DMS114 treated with DMSO at 0.1 percent for 48 hours (cell line): Measurements from ENCODE around the gene DNMBP.

Experiments
- DNase-seq: peaks from one replicate; lab custom pipeline; 2025; ENCODE audit not compliant: unreplicated experiment; lab: John Stamatoyannopoulos, UW

Gene DNMBP, protein sequence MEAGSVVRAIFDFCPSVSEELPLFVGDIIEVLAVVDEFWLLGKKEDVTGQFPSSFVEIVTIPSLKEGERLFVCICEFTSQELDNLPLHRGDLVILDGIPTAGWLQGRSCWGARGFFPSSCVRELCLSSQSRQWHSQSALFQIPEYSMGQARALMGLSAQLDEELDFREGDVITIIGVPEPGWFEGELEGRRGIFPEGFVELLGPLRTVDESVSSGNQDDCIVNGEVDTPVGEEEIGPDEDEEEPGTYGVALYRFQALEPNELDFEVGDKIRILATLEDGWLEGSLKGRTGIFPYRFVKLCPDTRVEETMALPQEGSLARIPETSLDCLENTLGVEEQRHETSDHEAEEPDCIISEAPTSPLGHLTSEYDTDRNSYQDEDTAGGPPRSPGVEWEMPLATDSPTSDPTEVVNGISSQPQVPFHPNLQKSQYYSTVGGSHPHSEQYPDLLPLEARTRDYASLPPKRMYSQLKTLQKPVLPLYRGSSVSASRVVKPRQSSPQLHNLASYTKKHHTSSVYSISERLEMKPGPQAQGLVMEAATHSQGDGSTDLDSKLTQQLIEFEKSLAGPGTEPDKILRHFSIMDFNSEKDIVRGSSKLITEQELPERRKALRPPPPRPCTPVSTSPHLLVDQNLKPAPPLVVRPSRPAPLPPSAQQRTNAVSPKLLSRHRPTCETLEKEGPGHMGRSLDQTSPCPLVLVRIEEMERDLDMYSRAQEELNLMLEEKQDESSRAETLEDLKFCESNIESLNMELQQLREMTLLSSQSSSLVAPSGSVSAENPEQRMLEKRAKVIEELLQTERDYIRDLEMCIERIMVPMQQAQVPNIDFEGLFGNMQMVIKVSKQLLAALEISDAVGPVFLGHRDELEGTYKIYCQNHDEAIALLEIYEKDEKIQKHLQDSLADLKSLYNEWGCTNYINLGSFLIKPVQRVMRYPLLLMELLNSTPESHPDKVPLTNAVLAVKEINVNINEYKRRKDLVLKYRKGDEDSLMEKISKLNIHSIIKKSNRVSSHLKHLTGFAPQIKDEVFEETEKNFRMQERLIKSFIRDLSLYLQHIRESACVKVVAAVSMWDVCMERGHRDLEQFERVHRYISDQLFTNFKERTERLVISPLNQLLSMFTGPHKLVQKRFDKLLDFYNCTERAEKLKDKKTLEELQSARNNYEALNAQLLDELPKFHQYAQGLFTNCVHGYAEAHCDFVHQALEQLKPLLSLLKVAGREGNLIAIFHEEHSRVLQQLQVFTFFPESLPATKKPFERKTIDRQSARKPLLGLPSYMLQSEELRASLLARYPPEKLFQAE (N-terminal part only)

DNA sequence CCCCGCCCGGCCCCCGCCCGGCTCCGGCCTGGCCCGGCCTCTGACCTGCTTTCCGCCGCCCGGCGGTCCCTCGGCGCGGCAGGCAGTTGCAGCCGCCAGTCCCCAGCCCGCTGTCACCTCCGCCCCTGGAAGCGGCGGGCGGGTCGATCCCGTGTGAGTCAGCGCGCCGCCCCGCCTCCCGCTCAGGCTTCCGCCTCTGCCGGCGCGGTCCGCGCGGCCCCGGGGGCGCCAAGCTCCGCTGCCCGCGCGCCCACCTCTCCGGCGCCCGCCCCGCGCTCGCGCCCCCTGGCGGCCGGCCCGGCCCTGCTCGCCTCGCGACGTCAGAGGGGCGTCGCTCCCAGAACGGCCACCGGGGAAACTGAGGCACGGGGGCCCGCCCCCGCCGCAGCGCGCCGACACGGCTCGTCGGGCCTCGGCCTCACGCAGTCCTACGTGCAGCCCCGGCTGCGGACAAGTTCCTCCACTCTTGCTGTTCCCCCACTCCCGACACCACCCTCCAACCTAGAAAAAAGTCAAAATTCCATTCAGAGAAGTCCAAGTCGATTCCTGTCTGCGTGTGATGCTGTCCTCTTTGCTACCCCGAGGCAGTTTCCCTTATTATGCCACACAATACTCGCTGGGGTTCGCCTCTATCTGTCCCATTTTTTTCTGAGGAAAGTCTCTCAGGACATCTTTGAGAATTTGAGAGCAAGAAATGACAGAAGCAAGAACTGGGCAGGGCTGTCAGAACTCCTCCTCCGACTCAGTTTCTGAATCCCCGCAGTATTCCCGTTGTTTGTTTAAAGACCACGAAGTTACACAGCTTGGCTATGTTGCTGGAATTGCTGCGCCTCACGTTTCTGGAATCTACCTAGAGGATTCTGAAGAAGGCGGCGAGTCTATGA lies at the start of gene DNMBP:
TSS of gene DNMBP (minus strand) at position 155 of the 884 bp plus-strand sequence. CDS start 37,823 bp downstream, outside the sequence.
- DNase-seq = peak; percentile 64

DNA sequence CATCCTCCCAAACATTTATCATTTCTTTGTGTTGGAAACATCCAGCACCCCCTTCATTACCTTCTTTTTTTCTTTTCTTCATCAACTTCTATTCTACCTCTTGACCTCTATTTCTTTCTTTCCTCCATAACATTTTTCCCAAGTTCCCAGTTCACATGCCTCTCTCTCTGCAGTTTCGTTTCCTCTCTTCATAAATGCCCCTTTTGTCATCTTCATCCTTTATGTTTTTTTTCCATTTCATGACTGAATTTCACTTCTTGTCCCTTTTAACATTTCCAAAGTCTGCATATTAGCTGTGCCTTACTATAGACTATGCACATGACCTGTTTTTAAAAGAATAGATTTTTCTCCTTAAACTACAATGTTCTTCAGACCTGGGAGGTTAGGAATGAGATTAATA lies 48.2 kb upstream of the DNMBP start:
- DNase-seq = no peak

DNA sequence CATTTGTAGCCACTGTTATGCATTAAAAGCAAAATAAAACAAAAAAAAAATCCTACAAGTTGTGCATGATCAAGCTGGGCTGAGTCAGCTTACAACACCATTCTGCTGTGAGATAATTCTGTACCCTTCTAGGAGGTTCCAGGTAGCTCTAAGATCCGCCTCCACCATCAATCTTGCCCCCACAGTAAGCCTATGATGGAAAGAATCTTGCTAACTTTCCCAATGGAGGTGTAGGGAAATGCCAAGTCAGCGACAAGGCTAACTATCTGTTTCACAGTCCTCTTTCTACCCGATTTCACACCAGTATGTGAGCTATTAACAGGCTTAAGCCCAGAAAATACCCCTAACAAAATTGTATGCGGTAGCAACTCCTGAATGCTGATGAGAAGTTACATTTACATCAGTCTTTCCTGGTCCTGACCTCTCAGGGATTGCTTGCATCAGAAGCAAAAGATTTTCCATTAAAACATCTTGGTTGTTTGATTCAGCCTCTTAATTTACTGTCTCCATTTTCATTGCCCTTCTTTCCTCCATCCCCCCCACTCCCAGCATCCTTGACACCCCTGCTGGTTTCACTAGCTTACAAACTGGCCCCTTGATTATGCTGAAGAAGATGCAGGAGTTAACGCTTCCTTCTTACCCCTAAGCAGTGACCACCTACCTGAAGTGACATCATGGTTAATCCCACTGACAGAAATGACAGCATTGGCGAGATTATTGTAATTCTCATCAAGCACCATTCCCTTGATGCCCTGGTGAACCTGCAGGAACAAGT lies 44.1 kb upstream of the DNMBP start:
- DNase-seq = no peak

DNA sequence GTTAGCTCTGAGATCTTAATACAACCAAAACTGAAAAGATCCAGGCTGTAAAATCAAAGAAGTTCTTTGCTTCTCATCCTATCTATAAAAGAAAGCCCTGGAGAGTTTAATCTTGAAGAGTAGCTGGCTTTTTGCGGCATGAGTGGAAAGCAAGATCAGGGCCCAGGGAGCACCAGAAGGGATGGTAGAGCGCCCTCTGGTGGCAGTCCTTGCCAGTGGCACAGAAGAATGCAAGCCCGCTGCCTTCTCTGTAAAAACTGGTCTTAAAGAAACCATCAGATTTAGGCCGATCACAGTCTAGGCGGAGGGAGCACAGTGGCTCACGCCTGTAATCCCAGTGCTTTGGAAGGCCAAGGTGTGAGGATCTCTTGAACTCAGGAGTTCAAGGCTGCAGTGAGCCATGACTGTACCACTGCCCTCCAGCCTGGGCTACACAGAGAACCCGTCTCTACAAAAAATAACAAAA lies 36.3 kb upstream of the DNMBP start:
- peak; percentile 58 for DNase-seq

DNA sequence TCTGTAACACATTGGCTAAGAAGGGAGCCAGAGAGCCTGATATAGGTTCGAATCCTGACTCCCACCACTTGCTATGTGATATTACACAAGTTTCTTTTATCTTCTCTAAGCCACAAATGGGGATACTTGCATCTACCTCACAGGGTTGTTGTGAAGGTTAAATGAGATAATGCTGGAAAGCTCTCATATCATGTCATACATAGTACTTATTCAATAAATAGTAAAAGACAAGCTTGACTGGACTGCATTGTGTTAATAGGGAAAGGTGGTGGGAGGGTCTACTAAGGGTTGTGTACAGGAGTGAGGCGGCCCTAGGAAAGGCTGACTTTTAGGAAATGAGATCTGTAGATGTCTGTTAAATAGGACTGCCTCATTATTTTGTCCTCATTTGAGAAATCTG lies 35.8 kb upstream of the DNMBP start:
- DNase-seq = no peak

DNA sequence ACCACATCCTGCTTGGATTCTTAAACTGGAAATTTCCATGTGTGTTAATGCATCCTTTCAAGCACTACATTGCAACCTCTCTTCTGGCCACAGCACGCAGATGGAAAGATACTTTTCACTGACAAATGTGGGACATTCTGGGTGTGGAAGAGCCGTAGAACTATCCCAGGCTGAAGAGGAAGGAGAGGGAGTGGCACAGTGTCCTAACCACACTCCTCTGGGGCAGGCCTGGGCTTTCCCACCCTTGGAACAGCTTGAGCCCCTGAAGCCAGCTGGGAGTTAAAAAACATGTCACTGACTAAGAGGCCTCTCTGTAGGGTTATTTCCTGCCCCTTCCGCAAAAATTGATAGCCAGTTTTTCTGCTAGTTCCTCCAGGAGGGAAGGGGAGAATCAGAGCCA lies 34.0 kb upstream of the DNMBP start:
- DNase-seq = no peak

DNA sequence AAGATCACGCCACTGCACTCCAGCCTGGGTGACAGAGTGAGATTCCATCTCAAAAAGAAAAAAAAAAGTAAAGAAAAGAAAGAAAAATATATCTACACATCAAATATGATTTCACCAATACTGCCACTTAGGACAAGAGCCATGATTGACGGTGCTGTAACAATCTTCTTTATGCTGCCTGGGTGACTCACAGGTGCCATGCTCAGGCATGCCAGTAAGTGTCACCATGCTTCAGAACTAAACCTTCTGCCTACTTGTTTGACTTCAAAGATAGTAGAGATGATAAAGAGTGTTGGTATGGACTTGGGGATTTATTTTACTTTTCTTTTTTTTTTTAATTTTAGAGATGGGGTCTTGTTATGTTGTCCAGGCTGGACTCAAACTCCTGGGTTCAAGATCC lies 33.6 kb upstream of the DNMBP start:
- DNase-seq = no peak

DNA sequence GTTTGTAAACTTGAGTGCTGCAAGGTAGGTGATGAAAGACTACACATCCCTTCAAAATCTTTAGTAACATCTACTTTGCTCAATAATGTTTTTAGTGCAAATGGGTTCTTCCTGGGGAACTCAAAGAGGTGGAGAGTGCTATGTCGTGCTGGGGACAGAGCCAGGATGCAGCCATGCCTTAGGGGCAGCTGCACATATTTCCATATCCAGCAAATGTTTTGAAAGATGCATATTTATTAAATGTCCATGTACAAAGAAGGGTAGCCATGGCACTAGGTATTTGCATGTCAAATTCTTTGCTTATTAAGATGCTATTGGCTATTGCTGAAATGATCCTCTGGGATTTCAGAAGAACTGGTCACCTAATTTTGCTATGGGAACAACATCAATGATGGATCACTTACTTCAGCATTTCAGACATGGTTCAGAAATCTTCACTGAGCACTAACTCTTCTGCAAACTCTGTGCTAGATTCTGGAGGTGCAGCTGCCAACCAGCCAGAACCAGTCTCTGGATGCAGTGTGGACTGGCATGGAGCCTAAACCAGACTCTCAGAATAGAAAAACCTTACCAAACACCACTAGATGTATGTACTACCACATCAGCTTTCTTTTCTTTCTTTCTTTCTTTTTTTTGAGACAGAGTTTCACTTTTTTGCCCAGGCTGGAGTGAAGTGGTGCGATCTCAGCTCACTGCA lies 31.7 kb upstream of the DNMBP start:
- no peak for DNase-seq

DNA sequence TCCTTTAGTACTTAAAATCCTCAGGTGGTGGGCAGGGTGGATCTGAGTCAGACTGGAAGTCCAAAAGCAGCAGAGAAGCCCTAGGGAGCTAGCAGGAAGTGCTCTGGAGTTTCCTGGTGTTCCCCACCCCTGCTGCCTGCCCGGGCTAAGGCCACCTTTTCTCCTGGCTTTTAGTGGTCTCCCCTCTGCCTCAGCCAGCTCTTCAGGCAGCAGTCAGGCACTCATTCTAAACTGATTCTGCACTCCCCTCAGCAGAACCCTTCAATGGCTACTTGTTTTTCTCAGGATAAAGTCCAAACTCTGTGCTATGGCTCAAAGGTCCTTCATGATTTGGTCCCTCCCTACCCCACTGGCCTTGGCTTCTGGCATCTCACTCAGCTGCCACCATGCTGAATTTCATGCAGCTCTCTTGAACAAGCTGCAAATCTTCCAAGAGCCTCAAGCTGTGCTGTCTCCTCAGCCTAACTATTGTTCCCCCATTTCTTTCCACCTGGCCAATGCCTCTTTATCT lies 28.9 kb upstream of the DNMBP start:
- no peak for DNase-seq

DNA sequence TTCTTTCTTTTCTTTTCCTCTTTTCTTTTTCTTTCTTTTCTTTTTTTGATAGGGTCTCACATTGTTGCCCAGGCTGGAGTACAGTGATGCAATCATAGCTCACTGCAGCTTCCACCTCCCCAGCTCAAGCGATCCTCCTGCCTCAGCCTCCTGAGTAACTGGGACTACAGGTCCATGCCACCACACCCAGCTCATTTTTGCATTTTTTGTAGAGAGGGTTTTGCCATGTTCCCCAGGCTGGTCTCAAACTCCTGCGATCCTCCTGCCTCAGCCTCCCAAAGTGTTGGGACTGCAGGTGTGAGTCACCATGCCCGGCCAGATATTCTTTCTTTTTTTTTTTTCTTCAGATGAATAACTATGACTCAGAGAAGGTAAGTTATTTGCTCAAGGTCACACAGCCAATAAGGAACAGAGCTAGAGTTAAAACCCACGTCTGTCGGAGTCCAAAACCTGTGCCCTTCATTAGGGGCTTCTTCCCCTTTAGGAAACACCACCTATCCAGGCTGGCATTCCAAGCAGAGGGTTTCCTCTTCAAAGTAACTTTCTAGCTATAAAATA lies 28.1 kb upstream of the DNMBP start:
- no peak for DNase-seq

DNA sequence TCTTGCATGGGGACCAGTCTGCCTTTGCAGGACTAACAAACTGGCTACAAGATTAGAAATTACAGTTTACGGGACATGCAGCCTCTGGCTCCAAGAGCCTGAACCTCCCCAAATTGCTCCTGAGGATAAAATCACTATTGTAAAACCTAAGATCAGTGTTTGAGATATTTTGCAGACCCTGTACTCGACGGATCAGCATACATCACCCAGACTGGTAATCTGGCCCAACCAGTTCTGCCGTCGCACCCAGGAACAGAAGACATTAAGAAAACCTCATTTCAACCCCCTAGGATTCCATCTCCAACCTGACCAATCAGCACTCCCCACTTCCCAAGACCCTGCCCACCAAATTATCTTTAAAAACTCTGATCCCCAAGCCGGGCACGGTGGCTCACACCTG lies 27.1 kb upstream of the DNMBP start:
- no peak for DNase-seq

DNA sequence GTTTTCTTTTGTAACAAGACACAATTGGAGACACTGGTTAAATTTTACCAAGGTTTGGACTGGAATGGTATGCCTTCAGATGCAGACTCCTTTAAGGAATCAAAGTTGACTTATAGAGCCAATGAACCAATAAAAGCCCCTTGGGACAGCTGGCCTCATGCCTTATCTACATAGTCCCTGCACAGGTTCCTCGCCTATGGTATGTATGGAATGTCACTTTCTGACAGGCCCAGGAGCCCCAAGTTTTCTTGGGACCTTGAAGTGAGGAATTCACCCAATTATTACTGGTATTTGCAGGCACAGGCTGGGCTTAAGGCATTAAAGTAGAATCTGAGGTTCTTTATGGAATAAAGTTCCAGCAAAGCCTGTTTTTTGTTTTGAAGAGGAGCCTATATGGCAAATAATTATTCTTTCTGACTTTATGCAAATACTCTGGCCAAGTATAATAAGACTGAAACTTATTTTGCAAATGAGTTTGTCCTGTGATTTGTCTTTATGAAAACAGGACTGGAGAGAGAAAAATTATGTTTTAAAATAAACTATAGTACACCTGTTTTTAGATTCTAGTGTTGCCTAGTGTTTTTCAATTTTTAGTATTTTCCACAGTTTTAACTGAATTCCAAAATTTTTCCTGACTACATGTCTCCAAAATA lies 24.1 kb upstream of the DNMBP start:
- DNase-seq = no peak

DNA sequence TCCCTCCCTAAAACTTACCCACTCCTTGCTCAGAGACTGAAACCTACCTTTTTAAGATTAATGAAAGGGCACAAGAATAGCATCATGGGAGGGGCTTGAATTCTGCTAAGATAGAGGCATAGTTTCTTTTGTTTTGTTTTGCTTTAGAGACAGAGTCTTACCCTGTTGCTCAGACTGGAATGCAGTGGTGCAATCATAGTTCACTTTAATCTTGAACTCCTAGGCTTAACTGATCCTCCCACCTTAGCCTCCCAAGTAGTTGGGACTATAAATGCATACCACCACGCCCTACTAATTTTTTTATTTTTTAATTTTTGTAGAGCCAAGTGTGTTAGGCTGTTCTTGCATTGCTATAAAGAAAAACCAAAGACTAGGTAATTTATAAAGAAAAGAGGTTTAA lies 17.7 kb upstream of the DNMBP start:
- DNase-seq = no peak

DNA sequence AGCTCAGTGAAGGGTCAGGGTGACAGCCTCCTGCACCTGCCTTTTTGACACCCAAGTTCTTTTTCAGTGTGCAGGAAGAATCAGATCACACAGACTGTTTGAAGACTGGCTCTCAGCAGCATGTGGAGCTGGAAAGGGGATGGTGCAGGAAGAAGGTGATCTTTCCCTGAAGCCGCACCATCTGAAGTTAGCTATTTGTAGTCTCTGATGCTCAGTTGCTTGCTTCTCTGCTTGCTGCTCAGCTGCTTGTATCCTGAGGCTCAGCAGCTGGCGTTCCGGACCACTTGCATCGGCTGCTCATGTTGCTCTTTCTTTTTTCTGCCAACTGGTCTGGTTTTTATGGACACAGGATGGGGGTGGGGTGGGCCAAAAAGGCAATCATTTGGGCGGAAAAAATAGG lies 15.8 kb upstream of the DNMBP start:
- DNase-seq = no peak

DNA sequence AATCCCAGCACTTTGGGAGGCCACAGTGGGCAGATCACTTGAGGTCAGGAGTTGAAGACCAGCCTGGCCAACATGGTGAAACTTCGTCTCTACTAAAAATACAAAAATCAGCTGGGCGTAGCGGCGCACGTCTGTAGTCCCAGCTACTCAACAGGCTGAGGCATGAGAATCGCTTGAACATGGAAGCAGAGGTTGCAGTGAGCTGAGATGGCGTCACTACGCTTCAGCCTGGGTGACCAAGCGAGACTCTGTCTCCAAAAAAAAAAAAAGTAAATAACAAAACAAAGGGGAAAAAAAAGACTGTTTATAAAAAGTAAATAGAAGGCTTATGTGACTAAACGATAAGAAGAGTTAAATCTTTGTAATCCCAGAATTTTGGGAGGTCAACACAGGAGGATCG lies 15.0 kb upstream of the DNMBP start:
- no peak for DNase-seq

DNA sequence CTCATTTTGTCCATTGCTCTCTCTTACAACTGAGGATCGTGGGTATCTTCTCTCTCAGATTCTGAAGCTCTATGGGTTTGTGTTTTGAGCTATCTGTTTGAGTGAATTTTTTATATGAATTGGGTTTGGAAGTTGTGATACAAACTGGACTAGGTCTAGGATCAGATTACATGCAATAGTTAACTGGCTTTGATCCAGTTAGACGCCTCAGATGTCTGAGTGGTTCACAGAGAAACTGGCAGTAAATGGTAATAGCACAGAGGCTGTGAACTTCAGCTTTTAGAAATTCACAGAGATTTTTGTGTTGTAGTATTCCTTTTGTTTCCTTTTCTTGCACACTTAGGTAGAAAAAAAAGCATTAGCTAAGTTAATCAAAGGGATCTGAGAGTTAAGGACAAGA lies 12.7 kb upstream of the DNMBP start:
- no peak for DNase-seq

DNA sequence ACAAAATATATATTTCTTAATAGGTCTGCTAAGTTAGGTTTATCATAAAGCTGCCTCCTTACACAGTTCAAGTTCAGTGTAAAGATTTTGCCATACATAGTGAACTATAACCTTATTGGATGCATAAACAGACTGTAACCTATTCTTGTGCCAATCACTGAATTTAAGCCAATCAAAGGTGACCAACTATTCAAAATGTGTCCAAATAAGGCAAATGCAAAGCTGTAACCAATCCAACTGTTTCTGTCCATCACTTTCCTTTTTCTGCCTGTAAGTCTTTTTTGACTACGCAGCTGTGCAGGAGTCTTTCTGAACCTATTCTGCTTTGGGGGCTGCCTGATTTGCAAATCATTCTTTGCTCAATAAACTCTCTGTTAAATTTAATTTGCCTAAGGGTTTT lies 11.6 kb upstream of the DNMBP start:
- no peak for DNase-seq

DNA sequence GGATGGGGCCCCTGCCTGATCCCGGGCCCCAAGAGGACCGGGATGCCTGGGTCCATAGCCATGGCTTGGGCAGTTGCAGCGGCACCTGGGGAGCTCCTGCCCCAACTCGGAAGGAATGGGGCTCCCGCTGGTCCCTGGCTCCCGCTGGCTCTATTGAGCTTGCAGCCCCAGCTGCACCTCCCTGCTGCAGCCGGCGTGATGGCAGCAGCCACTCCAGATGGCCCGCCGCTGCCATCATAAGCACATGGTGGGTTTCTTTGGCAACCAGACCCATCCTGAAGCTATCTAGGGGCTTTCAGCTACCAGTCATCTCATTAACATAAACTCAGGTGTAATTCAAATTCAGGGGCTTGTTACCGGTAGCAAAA lies 11.1 kb upstream of the DNMBP start:
- no peak for DNase-seq
